NCI-H1092 (cell line): Measurements from ENCODE around the gene HLA-F.

Experiments
- DNase-seq: peaks from one replicate; lab custom pipeline; 2025; lab: John Stamatoyannopoulos, UW

HLA-F gene

DNA sequence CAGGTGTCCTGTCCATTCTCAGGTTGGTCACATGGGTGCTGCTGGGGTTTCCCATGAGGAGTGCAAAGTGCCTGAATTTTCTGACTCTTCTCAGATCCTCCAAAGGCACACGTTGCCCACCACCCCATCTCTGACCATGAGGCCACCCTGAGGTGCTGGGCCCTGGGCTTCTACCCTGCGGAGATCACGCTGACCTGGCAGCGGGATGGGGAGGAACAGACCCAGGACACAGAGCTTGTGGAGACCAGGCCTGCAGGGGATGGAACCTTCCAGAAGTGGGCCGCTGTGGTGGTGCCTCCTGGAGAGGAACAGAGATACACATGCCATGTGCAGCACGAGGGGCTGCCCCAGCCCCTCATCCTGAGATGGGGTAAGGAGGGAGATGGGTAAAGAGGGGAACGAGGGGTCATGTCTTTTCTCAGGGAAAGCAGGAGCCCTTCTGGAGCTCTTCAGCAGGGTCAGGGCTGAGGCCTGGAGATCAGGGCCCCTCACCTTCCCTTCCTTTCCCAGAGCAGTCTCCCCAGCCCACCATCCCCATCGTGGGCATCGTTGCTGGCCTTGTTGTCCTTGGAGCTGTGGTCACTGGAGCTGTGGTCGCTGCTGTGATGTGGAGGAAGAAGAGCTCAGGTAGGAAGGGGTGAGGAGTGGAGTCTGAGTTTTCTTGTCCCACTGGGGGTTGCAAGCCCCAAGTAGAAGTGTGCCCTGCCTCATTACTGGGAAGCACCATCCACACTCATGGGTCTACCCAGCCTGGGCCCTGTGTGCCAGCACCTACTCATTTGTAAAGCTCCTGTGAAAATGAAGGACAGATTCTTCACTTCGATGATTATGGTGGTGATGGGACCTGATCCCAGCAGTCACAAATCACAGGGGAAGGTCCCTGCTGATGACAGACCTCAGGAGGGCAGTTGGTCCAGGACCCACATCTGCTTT, 2.0 kb downstream of the HLA-F start:
- no peak for DNase-seq

DNA sequence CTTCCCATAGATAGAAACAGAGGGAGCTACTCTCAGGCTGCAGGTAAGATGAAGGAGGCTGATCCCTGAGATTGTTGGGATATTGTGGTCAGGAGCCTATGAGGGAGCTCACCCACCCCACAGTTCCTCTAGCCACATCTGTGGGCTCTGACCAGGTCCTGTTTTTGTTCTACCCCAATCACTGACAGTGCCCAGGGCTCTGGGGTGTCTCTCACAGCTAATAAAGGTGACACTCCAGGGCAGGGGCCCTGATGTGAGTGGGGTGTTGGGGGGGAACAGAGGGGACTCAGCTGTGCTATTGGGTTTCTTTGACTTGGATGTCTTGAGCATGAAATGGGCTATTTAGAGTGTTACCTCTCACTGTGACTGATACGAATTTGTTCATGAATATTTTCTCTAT, 2.8 kb downstream of the HLA-F start:
- DNase-seq = no peak

DNA sequence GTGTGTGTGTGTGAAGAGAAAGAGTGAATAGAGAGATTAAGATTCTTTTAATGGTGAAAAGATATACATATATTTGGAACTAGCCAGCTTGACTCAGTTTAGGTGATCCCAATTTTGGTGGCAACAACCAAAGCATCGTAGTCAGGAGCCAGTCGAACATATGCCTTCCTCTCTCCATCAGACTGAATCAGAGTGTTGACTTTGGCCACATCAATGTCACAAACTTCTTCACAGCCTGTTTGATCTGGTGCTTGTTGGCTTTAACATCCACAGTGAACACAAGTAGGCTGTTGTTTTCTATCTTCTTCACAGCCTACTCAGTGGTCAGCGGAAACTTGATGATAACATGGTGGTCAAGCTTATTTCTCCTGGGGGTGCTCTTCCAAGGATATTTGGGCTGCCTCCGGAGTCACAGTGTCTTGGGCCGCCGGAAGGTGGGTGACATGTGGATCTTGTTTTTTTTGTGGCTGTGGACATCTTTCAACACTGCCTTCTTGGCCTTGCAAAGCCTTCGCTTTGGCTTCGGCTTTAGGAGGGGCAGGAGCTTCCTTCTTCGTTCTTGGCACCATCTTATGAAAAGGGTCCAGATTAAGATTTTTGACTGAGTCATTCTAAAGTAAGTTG, 3.4 kb downstream of the HLA-F start:
- no peak for DNase-seq

DNA sequence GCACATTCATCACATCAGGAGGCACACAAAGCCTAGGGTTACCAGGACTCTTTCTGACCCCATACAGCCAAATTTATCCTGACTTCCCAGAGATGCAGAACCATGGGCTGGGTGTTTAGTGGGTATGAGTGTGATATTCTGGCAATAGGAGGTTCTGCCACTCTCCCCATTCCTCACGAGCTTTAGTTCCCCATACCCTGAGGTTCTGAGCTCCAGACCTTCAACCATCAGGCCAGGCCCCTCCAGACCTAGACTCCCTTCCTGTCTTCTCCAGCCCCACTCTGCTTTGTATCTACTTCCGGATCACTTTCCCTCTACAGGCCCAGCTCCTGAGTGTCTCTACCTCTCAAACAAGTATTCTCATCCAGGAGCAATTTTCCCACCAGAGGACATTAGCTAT, 4.4 kb downstream of the HLA-F start:
- DNase-seq = no peak

DNA sequence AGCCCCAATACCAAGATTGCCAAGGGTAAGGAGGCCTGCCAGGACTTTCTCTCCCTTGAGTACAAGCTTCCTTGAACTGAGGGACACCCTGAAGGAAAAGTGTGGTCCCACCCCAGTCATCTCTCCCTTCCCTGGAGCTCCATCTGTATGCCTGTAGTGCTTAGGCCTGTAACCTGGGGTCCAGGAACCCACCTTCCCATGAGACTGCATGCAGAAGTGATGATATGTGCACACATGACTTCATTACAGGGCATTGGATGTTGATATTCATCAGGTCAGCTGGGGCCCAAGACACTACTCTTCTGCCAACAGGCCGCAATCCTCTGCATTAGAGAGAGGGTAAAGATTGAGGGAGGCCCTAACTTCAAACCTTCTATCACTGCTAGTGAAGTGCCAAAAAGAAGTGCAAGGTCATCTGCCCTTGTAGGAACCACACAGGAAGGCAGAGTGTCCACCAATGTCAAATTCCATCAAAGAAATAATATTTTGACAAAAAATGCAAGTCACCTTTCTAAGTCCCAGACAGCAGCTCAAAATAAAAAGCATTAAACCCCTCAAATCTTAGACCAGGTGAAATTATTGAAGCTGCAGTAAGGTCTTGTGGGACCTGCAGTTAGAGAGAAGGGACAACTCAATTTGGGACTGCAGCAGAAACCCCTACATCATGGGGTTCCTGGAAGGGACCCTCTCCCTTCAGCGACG, 5.1 kb downstream of the HLA-F start:
- no peak for DNase-seq

DNA sequence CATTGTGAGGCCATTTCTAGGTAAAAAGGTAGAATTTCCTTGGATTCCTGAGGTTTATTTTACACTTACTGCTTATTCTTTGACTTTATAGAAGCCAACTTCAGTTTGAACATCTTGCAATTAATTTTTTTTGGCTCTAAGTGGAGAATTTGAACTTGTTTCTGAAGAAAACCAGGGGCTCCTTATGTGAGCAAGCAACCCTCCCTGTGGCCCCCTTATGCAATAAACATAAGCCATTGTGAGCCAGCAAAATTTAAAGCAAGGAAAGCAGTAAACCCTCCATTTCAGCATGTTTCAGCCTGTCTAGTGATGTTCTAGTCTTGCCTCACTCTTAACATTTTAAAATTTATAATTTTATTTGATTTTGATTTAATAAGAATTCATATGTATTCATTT, 5.6 kb downstream of the HLA-F start:
- no peak for DNase-seq

DNA sequence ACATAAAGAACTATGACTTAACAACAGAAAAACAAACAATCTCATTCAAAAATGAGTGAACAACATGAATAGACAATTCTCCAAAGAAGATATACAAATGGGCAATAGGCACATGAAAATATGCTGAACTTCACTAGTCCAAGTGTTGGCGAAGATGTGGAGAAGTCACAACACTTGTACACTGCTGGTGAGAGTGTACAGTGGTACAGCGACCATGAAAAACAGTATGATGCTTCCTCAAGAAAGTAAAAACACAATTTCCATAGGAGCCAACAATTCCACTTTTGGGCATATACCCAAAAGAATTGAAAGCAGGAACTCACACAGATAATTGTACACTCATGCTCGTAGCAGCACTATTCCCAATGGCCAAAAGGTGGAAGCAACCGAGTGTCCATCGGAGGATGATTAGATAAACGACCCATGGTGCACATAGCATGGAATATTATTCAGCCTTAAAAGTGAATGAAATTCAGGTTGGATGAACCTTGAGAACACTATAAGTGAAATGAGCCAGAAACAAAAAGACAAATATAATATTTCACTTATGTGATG, 6.6 kb downstream of the HLA-F start:
- DNase-seq = no peak

DNA sequence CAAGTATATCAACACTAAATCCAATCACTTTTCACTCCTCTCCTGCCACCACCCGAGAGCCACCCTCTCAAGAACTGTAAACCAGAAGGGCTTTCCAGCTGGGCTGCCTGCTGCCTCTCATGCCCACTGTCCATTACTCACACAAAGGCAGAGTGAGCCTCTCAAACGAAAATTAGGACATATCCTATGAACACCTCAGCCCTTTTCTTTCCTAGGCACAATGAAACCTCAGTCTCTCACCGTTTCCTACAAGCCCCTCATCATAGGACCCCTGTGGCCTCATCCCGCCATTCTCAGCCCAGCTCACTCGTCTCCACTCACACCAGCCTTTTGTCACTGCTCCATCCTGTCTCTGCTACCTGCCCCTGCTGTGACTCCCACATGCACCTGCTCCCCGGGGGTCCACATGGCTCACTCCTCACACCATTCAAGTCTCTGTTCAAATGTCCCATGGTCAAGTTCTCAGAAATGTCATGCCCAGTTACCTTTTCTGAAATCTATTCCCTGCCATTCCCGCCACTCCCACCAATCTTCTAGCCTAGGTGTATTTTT, 7.4 kb downstream of the HLA-F start:
- no peak for DNase-seq

DNA sequence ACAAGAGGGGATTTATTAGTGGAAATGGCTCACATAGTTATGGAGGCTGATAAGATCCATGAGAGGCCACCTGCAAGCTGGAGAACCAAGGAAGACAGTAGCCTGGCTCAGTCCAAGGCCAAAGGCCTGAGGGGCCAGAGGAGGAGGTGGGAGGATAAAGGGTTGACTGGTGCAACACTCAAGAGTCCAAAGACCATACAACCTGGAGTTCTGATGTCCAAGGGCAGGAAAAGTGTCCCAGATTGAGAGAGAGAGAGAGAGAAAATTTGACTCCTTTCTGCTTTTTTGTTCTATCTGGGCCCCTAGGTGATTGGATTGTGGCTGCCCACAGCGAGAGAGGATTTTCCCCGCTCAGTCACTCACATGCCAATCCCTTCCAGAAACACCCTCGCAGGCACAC, 8.0 kb downstream of the HLA-F start:
- DNase-seq = no peak

DNA sequence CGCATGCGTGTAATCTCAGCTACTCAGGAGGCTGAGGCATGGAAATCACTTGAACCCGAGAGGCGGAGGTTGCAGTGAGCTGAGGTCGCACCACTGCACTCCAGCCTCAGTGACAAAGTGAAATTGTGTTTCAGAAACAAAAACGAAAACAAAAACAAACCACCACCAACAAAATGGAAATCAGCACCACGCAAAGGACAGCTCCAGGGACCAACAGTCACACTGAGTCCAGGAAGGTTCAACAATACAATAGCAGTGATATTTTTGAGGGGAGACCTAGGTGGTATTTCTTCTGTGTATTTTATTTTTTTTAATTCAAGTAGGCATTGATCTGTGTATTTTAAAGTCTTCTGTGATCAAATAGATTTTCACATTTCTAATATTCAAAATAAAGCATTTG, 9.8 kb downstream of the HLA-F start:
- DNase-seq = no peak

DNA sequence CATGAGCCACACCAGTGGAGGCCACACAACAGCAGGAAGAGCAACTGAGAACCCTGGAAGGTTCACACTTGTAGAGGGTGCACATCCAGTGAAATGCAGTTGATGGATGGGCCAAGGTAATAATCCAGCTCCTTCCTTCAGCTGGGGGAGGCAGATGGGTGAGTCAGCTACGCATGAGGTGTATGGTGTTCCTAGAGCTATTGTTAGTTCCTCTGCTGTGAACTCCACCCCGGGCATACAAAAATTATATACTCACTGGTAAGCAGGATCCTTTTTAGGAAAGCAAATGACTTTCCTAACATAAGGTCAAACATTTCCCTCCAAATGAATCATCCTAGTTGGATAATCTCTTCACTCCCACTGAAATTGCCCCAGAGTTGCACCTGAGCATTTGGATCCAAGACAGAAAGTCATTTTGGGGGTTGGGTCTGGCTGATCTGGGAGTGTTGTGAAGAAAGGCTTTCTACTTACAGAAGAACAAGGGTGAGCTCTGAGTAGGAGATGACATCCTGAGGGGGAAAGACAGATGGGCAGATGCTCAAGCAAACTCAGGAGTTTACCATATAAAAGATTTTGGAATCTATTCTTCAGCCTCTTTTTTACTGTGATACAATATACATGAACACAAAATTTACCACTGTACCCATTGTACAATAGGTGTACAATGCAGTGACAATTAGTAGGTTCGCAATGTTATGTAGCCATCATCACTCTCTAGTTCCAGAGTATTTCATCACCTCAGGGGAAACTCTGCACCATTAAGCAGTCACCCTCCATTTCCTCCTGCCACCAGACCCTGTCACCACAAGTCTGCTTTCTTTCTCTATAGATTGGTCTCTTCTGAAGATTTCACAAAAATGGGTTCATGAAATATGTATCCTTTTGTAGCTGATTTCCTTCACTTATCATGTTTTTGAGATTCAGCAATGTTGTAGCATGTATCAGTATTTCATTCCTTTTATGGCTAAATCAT, 11.1 kb downstream of the HLA-F start:
- DNase-seq = no peak

DNA sequence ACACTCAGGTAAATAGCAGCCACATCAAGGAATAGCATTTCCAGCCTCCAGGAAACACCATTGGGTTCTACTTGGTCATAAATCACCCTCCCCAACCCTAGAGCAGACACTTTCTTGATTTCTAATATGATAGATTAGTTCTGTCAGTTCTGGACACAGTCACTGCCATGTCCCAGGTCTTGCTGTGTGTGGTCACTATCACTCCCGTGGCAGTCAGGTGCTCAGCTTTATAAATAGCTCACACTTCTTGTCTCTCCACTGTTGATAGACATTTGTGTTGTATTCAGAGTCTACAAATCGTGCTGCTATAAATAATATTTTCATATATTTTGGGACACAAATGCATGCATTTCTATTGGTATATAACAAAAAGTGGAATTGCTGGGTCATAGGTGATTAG, 13.3 kb downstream of the HLA-F start:
- DNase-seq = no peak

DNA sequence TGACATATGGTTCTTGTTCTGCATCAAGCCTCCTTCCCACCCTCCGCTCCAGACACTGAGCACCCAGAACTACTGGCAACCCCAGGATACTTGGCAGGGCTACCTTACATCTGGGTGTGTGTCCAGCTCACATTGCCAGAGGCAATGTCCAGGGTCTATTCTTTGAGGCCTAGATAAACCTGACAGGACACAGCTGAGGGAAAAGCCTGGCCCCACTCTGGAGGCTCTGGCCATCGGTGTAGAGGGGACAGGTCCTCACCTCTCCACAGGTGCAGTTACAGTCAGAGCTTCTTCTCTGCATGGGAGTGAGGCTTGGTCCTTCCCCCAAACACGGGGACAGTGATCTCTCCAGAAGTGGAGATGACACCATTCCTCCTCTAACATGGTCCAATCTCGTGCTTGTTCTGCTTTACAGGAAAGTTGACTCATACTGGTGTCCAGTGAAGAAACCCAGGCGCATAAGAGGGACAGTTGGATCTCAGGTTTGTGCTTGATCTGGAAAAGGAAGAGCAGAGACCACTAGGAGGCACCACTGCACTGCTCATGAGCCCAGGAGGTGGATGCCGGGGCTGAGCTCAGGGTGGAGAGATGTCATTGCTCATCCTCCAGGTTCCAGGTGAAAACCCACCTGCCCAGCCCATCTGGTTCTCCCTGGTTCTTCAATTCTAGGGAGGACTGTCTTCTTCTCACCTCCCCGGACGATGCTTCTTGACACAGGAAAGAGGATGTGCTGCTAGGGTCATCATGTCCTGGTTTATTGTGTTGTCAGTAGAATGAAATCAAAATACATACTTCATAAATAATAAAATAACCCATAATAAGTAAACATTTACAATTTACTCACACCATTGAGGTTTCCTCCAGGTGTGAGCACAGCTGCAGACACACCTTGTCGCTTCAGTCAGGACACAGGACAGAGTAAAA, 14.7 kb downstream of the HLA-F start:
- no peak for DNase-seq

DNA sequence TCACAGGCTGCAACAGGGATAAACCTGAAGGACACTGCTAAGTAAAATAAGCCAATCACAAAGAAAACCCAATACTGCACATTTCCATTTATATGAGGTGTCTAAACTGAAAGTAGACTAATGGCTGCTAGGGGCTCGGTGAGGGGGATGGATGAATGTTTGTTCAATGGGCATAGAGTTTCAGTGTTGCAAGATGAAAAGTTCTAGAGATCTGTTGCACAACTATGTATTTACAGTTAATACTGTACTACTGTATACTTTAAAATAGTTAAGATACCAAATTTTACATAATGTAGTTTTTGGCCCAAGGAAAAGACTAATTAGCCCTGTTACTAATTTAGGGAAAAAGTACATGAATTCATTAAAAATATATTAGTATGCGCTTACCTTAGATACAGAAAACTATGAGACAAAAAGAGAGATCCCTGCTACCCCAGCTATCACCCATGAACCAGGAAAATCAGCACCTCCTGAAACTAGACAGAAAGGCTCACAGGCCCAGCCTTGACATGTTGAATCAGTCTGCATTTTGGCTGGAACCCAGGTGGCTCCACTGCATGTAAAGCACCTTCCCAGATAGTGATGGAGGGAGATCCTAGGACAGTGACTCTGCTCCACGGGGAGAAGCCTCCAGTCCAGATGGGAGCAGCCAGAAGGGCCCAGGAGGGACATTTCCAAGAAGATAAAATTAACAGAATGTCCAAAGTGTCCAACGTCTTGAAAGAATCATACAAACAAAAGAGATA, 16.1 kb downstream of the HLA-F start:
- DNase-seq = no peak

DNA sequence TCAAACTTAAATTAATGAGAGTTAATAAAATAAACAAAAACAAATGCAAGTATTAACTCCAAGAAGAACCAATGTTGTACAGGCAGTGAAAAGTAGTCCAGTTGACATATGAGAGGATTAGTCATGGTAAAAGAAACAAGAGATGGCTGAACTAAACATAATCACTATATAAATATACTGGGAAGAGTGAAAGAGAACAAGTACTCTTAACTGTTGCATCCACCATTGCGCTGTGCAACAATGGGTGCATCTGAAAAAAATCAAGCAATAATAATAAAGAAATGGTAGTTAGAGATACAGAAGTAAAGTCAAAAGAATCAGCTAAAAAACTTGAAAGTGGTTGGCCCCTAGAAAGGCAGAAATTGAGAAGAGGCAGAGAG, 16.6 kb downstream of the HLA-F start:
- no peak for DNase-seq

DNA sequence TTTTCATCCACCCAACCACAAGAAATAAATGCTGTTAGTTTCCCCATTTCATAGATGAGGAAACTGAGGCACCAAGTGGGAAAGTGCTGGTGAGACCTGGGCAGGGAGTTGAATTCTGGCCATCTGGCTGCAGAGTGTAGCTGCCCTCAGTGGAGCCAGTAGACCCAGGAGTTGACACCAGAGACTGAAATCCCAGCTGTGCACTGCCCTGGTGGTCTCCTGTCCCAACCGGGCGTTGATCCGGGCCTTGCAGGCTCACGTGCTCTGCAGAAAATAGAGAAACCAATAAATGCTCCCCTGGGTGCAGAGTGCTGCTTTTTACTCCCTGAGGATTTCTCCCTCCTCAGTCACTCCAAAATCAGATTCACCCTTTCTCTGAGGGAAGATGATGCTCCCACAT, 18.4 kb downstream of the HLA-F start:
- DNase-seq = no peak

DNA sequence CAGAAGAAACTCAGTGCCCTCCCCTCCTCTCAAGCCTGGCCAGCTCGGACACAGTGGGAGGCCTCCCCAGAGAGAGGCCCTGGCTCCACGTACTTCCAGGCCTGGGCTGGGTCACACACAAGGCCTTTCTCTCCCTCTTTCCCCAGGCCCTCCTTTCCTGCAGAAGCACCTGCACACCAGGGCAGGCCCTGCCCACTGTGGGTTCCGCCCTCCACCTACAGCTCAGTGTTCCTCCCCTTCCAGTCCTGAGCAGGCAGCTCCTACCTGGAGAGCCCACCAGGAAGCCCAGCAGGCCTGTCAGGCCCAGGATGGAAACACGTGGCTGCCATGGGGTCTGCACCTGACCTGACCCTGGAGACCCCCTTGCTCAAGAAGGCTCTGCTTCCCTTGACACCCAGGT, 18.9 kb downstream of the HLA-F start:
- DNase-seq = no peak

DNA sequence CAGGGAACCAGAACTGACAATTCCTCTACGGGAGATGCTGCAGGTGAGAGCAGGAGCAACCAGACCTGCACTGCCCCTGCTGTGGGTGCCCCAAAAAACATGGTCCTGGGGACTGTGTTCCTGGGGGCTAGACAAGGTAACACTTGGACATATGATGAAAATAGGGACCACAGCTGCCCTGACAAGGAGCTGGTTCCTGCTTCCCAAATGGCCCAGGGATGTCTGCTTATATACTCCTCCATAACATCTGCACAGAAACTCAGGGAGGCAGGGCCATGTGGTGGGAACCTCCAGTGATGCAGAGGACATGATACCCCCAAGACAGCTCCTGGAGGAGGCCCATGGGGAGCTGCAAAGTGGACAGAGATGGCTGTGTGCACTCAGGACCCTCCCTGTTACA, 19.8 kb downstream of the HLA-F start:
- no peak for DNase-seq

DNA sequence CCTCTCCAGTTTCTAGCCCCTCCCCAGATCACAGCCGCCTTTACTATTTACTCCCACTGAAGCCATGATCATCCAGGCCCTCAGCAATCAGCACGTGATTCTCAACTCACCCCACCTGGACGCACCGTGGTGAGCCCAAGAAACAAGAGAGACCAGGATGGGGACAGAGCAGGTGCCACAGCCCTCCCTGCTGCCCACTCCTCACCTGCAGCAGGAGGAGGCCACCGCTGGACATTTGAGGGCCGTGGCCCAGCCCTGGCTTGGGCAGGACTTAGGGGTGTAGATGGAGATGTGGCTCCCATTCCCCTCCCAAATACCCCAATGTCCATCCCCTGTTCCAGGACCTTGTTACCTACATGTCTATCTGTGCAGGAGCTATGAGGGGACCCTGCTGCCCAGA, 20.3 kb downstream of the HLA-F start:
- no peak for DNase-seq
